Measurements from ENCODE around the gene SIPA1. TPM values are rescaled to one million over a fixed set of nuclear protein-coding genes. Genes with fewer than 3 reads are reported as not detected.

Gene SIPA1
- total RNA-seq, 1 experiment from 2014 or later: 2.9 TPM

DNA sequence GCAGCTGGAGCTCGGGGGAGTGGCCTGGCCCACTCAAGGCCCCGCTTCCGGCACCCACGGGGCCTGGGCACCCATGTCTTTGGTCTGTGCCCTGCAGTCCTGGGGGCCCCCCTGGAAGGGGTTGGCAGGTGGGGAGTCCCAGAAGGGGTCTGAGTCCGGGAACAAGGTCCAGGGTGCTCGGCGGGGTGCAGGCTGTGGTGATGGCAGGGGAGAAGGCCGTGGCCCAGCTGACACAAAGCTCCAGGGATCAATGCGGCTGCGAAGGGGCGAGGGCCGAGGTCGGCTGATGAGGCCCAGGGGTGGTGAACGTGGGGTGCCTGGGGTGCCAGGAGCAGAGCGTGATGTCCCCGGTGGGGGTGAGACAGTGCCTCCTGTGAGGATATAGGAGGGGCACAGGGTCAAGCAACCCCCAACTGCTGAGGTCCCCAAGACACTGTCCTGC, 39.6 kb upstream of the SIPA1 start:
- Histone ChIP-seq H3K4me3 (no peak overlapping the region), H3K36me3 (no peaks in the 10 kb centered on the region), H3K9me3 (replicated peaks) (no peaks in the 10 kb centered on the region), H3K4me1 (no peaks in the 10 kb centered on the region), H3K27ac (no peak overlapping the region), H3K27me3 (no peaks in the 10 kb centered on the region)
- no peak for DNase-seq

DNA sequence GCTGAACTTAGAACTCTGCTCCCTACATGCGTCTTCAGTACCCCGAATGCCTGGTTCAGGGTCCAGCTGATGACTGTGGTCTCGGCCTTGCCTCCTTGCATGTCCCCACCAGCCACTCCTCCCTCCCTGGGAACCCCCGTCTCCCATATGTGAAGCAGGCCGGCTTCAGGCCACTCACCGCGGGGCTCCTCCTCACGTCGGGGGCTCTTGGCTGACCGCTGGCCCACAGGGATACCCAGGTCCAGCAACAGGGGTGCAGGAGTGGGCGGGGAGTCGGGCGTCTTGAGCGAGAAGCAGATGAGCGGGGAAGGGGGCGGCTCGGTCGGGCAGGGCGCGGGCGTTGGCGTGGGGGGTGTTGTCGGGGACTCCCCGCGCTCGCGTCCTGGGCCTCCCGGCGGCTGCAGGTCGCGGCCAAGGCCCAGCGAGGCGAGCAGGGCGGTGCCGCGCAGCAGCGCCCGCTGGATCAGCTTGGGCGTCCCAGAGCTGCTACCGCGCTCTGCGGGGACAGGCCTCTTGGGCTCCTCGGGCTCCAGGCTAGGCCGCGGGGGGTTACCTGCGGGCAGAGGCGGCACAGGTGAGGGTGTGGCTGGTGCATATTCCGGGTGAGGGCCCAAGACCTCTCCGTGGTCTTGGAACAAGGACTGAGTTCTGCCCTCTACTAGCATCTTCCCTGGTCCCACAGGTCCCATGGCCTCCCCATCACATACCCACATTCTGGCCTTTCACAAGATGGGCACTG, 38.5 kb upstream of the SIPA1 start:
- Histone ChIP-seq H3K36me3 (no peaks in the 10 kb centered on the region), H3K27ac (no peak overlapping the region), H3K27me3 (no peaks in the 10 kb centered on the region), H3K9me3 (replicated peaks) (no peaks in the 10 kb centered on the region), H3K4me1 (no peaks in the 10 kb centered on the region), H3K4me3 (no peak overlapping the region)
- no peak for DNase-seq

DNA sequence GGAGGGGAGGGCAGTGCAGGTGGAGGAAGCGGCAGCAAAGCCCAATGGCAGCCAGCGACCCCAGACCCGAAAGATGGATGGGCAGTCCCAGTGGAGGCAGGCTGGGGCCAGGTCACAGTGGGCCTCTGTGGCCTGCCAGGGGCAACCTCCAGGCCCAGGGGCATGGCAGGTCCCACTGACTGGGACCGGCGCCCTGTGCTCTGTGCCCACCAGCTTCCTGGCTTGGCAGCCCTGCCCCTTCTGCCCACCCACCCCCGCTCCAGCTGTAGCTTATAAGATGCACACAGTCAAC, 38.0 kb upstream of the SIPA1 start:
- Histone ChIP-seq H3K27ac (no peak overlapping the region), H3K36me3 (peaks cover 1% of the 10 kb centered on the region; the same call in 1 of the 2 replicates), H3K9me3 (replicated peaks) (no peaks in the 10 kb centered on the region), H3K4me3 (no peak overlapping the region), H3K4me1 (no peaks in the 10 kb centered on the region), H3K27me3 (no peaks in the 10 kb centered on the region)
- DNase-seq: no peak

DNA sequence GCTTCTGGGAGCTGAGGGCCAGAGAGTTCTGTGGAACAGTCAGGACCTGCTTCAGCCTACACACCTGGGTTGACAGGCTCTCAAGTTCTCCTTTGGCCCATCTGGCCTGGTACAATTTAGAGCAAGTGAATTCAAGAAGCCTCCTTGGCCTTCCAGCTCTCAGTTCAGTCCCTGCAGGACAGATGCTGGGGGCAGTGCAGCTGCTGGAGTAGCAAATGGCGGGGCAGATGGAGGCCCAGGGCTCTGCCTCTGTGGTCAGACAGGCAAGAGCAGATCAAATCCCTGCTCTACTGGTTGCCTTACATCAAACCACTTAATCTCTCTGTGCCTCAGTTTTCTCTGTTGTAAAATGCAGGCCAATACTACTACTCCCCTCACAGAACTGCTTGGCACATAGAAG, 33.6 kb upstream of the SIPA1 start:
- Histone ChIP-seq H3K9me3 (replicated peaks) (no peaks in the 10 kb centered on the region), H3K4me3 (no peak overlapping the region), H3K27ac (no peak overlapping the region), H3K27me3 (no peaks in the 10 kb centered on the region), H3K4me1 (no peaks in the 10 kb centered on the region), H3K36me3 (peaks cover 23% of the 10 kb centered on the region)
- no peak for DNase-seq

DNA sequence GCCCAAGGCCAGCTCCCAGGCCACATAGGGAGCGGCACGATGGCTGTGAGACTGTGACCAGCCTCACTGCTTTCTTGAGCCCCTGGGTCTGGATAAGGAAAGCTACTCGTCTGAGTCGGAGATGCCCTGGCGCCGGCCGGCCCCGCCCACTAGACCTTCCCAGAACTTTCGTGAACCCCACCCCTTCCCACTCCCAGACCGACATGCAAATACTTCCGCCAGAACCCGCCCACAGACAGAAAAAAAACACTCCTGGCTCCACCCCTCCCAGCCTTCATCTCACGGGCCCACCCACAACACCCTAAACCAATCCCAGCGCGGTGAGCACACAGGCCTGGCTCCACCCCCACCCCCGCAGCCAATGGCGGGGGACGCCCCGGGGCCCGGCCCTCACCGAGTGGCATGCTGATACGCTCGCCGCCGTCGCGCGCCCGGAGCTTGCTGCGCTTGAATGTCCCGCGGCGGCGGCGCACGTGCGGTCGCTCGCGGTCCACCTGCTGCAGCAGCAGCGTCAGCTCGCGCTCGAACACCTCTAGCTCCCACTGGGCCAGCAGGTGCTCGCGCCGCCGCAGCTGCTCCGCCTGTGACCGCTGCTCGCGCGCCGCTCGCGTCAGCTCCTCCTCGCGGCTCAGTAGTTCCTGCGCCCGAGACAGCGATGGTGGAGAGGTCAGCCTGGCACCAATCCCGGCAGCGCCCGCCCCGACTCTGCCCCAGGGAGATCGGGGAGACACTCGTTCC, 30.9 kb upstream of the SIPA1 start:
- DNase-seq: peak; percentile 86 to 87
- H3K36me3 ChIP-seq: peaks cover 23% of the 10 kb centered on the region

DNA sequence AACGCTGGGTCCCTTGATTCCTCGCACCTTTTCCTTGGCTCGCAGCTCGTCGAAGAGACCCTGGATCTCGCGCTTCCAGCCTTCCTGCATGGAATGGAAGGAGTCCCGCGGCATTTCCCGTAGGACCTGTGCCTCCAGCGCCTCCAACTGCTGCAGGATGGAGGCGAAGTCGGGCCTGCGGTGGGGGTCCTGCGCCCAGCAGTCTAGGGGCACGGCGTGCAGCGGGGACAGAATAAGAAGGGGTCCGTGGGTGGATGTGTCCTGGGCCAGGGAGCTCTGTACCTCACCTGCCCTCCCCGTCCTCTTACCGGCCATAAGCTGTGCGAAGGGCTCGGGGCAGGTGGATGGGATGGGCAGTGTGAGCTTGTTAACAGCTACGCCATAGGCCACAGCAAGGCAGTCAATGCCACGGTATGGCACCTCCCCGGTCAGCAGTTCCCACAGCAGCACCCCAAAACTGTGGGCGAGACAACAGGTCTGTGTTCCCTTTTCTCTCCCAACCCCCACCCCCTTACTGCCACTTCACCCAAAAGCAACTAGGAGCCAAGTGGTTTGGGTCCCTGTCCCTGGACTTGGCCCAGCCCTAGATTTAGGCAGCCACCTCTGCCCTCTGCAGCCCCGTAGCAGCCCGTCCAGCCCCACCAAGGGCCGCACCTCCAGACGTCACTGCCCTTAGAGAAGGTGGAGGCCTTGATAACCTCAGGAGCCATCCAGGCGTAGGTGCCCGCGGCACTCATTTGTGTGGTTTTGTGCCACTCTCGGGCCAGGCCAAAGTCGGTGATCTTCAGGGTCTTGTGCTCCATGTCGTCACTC, 30.1 kb upstream of the SIPA1 start:
- Histone ChIP-seq H3K9me3 (replicated peaks) (no peaks in the 10 kb centered on the region), H3K4me1 (no peaks in the 10 kb centered on the region), H3K4me3 (peak overlapping the region; percentile 38), H3K27me3 (no peaks in the 10 kb centered on the region), H3K27ac (no peak overlapping the region), H3K36me3 (peaks cover 23% of the 10 kb centered on the region)
- no peak for DNase-seq

More for the DNA sequence above, 30.9 kb upstream of the SIPA1 start:
- H3K9me3 ChIP-seq (replicated peaks): no peaks in the 10 kb centered on the region
- no peaks in the 10 kb centered on the region for H3K27me3 ChIP-seq
- no peak overlapping the region for H3K27ac ChIP-seq
- peak overlapping the region; percentile 38 for H3K4me3 ChIP-seq
- no peaks in the 10 kb centered on the region for H3K4me1 ChIP-seq

DNA sequence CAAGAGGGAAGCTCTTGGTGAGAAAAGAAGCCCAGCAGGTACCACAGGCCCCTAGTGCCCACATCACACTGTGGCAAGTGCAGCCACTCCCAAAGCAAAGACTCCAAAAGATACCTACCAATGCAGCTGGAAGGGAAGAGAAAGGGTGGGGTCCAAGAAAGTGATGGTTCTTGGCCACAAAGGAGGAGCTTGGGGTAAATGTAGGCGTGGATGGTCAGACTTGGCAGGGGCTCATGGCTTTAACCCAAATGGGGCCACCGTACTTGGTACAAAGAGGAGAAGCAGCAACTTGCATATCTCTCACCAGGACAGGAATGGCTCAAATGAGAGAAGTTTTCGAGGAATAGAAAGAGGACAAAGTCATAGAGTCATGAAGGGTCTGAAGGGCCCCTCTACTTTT, 28.7 kb upstream of the SIPA1 start:
- Histone ChIP-seq H3K27ac (no peak overlapping the region), H3K9me3 (replicated peaks) (no peaks in the 10 kb centered on the region), H3K27me3 (no peaks in the 10 kb centered on the region), H3K36me3 (peaks cover 23% of the 10 kb centered on the region), H3K4me1 (no peaks in the 10 kb centered on the region), H3K4me3 (no peak overlapping the region)
- no peak for DNase-seq

DNA sequence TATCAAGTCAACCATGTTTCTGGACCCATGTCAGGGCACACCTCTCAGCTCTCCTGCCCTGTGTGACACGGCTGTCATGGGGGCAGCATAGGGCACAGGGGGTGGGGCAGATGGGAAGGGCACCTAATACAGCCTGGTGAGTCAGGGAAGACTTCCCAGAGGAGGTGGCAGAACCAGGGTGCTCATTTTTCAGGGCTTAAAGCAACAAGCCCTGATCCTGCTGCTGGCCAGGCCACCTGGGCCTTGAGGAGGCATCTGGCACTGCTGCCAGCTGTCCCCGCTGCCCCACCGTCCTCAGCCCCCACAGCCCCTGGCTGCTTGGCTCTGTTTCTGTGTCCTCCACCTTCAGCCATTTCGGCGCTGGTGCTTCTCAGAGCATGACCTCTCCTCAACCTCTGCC, 28.2 kb upstream of the SIPA1 start:
- peaks cover 23% of the 10 kb centered on the region for H3K36me3 ChIP-seq
- H3K4me1 ChIP-seq: no peaks in the 10 kb centered on the region
- no peak for DNase-seq
- H3K27me3 ChIP-seq: no peaks in the 10 kb centered on the region
- H3K27ac ChIP-seq: no peak overlapping the region
- no peak overlapping the region for H3K4me3 ChIP-seq
- no peaks in the 10 kb centered on the region for H3K9me3 ChIP-seq (replicated peaks)

DNA sequence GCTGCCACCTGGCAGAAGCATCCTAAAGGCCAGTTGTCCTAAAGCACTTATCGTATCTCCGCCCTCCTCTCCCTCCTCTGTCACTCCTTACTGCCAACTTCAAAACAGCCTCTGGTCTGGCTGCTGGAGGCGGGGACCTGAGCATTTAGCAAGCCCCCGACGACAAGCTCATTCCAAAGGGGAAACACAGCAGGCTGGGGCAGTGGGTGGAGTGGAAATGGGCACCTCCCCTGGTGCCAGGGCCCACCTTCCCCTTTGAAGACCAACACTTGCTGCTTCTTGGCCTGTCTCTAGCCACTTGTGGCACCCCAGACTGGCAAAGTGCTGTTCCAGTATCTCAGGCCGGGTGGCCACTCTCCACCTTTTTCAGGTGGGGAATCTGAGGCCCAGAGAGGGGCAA, 27.5 kb upstream of the SIPA1 start:
- Histone ChIP-seq H3K4me1 (no peaks in the 10 kb centered on the region), H3K27ac (no peak overlapping the region), H3K36me3 (peaks cover 17% of the 10 kb centered on the region), H3K4me3 (no peak overlapping the region), H3K9me3 (replicated peaks) (no peaks in the 10 kb centered on the region), H3K27me3 (no peaks in the 10 kb centered on the region)
- DNase-seq: no peak

DNA sequence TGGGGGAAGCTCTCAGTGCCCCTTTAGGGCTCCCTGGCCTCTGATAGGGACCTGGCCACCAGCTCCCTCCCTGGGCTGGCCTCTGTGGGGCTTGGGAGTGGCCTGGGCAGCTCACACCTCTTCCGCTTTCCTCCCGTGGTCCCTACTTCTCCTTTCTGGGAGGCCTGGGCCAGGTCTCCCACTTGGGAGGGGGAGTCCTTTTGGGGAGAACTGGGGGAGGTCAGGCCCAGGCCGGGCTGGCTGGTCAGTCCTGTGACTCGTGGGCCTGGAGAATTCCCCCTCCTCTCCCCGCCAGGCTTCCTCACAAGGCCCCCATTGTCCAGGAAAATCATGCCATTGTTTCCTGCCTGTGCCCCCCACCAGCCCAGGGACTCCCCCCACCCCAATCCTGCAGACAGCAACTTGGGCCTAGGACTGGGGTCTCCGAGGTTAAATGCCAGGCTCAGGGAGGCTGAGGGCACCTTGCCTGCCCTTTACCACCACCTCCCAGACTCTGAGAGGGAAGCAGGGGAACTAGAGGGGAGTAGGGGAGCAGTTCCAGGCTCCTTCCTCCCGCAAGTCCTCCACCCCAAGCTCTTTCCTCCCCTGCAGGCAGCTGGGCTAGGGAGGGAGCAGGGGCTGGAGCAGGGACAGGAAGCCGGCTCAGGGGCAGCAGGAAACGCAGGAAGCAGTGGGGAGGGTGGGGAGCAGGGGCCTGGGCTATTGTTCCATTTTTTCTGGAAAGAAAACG, 26.7 kb upstream of the SIPA1 start:
- Histone ChIP-seq H3K4me1 (no peaks in the 10 kb centered on the region), H3K9me3 (replicated peaks) (no peaks in the 10 kb centered on the region), H3K36me3 (peaks cover 9% of the 10 kb centered on the region; the same call in 1 of the 2 replicates), H3K27ac (no peak overlapping the region), H3K4me3 (no peak overlapping the region), H3K27me3 (no peaks in the 10 kb centered on the region)
- no peak for DNase-seq

DNA sequence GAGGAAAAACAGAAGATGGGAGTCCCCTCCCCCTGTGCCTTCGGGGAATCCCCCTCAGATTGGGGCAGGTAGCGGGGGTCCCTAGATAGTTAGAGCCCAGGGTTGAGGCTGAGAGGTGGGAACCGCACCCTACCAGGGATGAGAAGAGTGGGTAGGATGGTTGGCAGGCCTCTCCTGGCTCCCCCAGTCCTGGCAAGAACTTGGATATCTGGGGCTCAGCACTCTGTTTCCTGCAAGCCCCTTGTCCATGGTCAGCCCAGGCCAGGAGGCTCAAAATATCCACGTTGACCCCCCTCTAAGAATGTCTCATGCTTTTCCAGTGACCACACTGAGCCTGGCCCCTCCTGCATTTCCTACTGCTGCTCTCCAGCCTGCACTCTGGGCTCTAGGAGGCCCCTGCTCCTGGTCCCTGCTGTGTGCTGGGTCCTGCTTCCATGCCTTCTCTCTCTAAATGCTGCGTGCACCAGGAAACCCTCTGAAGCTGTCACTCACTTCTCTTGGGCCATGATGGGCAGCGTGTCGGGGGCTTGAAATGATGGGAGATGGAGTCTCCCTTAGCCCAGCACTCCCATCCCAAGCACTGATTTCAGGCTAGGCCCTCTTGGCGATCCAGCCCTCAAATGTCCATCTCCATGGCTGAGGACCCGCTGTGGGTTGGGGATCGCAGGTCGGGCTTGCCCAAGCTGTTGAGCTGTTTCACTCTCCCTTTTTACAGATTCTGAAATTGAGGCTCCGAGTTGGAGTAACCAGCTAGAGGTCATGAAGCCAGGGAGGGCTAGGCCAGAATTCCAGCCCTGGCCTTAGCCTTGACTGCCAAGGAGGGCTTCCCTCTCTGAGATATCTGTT, 25.9 kb upstream of the SIPA1 start:
- no peaks in the 10 kb centered on the region for H3K27me3 ChIP-seq
- H3K27ac ChIP-seq: no peak overlapping the region
- H3K36me3 ChIP-seq: peaks cover 6% of the 10 kb centered on the region; the same call in 1 of the 2 replicates
- H3K4me3 ChIP-seq: no peak overlapping the region
- H3K9me3 ChIP-seq (replicated peaks): no peaks in the 10 kb centered on the region
- no peak for DNase-seq
- no peaks in the 10 kb centered on the region for H3K4me1 ChIP-seq

DNA sequence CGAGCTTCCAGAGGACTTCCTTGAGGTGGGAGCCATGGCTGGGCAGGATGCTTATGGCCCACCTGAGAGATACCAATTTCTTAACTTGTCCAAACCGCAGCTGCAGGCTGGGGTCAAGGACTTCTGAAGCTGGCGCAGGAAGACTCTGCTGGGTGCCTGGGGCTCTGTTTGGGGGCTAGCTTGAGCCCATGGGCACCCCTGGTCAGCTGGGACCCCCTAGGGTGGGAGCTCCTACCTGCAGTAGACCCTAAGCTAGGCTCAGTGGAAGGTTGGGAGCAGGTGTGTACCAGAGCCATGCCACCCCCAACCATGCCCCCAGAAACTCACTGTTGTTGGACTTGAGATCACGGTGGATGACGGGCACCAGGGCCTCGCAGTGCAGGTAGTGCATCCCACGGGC, 25.2 kb upstream of the SIPA1 start:
- H3K27ac ChIP-seq: no peak overlapping the region
- peaks cover 3% of the 10 kb centered on the region; the same call in 1 of the 2 replicates for H3K36me3 ChIP-seq
- no peak overlapping the region for H3K4me3 ChIP-seq
- H3K9me3 ChIP-seq (replicated peaks): no peaks in the 10 kb centered on the region
- no peaks in the 10 kb centered on the region for H3K27me3 ChIP-seq
- no peaks in the 10 kb centered on the region for H3K4me1 ChIP-seq
- DNase-seq: no peak

DNA sequence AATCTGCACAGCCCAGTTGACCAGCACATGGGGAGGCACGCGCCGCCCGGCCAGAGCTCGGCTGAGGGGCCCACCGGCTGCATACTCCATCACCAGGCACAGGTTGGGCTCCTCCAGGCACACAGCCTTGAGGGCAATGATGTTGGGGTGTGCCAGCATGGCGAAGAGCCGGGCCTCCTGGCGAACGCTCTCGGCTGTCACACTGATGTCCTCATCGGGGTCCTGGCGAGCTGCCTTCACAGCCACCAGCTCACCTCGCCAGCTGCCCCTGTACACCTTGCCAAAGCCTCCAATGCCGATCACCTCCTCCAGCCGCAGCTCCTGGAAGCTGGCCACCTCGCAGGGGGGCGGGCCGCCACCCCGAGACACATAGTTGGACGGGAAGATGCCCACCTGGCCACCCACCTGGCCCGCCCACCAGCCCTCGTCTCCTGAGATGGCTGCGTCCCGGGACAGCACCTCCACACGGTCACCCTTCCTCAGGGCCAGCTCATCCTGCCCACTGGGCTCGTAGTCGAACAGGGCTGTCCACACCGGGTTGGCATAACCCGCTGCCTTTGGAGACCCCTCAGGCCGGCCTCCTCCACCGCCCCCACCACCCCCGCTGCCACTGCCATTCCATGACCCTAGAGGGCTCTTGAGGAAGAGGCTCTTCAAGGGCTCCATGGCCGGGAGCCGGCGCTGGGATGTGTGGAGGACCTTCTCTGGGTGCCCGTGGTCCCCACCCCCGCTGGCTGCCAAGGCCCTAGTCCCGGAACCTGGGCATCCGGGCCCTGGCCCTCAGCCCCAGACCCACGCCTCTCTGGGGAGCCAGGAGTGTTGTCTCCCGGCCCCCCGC, 24.6 kb upstream of the SIPA1 start:
- peak overlapping the region; percentile 28 for H3K27ac ChIP-seq

More for the DNA sequence above, 24.6 kb upstream of the SIPA1 start:
- H3K27me3 ChIP-seq: no peaks in the 10 kb centered on the region
- DNase-seq: no peak
- no peaks in the 10 kb centered on the region for H3K9me3 ChIP-seq (replicated peaks)
- H3K36me3 ChIP-seq: peaks cover 6% of the 10 kb centered on the region; the same call in 1 of the 2 replicates
- no peaks in the 10 kb centered on the region for H3K4me1 ChIP-seq
- peak overlapping the region; percentile 61 for H3K4me3 ChIP-seq
